Bronchial epithelial cell (primary cell): ENCODE data around the gene PYROXD2. TPM values are rescaled to one million over a fixed set of nuclear protein-coding genes. Genes with fewer than 3 reads are reported as not detected.

Source experiments
- DNase-seq: peaks from one replicate; pipeline ENCODE4 v3.0.0-alpha.2; 2010; ENCODE audit warnings: low read depth
- FAIRE-seq: peaks from 2 replicates; lab custom pipeline; 2011; peaks lifted over from hg19 to GRCh38; lab: Jason Lieb, UNC
- H3K27me3 ChIP-seq: 2 replicates; pipeline ENCODE4 v1.5.1; 2011; ENCODE audit warnings: low read length; ENCODE audit not compliant: control insufficient read depth, insufficient read depth
- H3K36me3 ChIP-seq: 2 replicates; pipeline ENCODE4 v1.5.1; 2011; ENCODE audit warnings: low read length; ENCODE audit not compliant: control insufficient read depth, insufficient read depth
- H3K4me3 ChIP-seq: 2 replicates; pipeline ENCODE4 v1.5.1; 2011; ENCODE audit warnings: mild to moderate bottlenecking, low read depth, low read length, control low read depth
- CTCF ChIP-seq: IDR thresholded peaks from 2 replicates; pipeline ENCODE4 v1.5.1; 2011; ENCODE audit warnings: mild to moderate bottlenecking, moderate library complexity, low read length, control low read depth, inconsistent platforms; ENCODE audit not compliant: insufficient read depth, severe bottlenecking
- total RNA-seq: library from RNA; depleted of rRNA; stranded (reverse); fragments of >200 nt; gene quantifications from 2 replicates; pipeline ENCODE4 v1.2.1, GENCODE V29; 2014

The PYROXD2 gene
- total RNA-seq, 1 donor from 2014 or later: 1.1 TPM

- FAIRE-seq (no peak), DNase-seq (no peak)
- no peaks in the 10 kb centered on the region for H3K27me3 ChIP-seq
- TF ChIP-seq CTCF: no peak
- H3K4me3 ChIP-seq: no peak overlapping the region
- H3K36me3 ChIP-seq: peaks cover 19% of the 10 kb centered on the region
Measured at GRCh38 chr10:98427011-98427515, 12.1 kb upstream of the PYROXD2 start.

GRCh38 chr10:98425511-98426352 is 10.8 kb upstream of the PYROXD2 start:
- peak; percentile 88 for TF ChIP-seq CTCF
- FAIRE-seq (peak; percentile 47), DNase-seq (peak; percentile 34)
- Histone ChIP-seq H3K4me3 (no peak overlapping the region), H3K36me3 (peaks cover 16% of the 10 kb centered on the region), H3K27me3 (no peaks in the 10 kb centered on the region)

- Histone ChIP-seq H3K27me3 (no peaks in the 10 kb centered on the region), H3K4me3 (no peak overlapping the region), H3K36me3 (peaks cover 16% of the 10 kb centered on the region)
- no peak for FAIRE-seq
- no peak for TF ChIP-seq CTCF
- no peak for DNase-seq
Measured at GRCh38 chr10:98424295-98425254, 9.6 kb upstream of the PYROXD2 start.

GRCh38 chr10:98423691-98424120 is 8.7 kb upstream of the PYROXD2 start:
- Histone ChIP-seq H3K36me3 (peaks cover 16% of the 10 kb centered on the region), H3K4me3 (no peak overlapping the region), H3K27me3 (no peaks in the 10 kb centered on the region)
- FAIRE-seq: no peak
- TF ChIP-seq CTCF: peak; percentile 47
- peak; percentile 11 for DNase-seq

- DNase-seq (no peak), FAIRE-seq (no peak)
- no peak for TF ChIP-seq CTCF
- H3K4me3 ChIP-seq: no peak overlapping the region
- no peaks in the 10 kb centered on the region for H3K27me3 ChIP-seq
- peaks cover 16% of the 10 kb centered on the region for H3K36me3 ChIP-seq
Measured at GRCh38 chr10:98422182-98422581, 7.2 kb upstream of the PYROXD2 start.
